Pancreas (tissue), 10 donors: ENCODE measurements around the gene CLIC1. TPM values are rescaled to one million over a fixed set of nuclear protein-coding genes. Genes with fewer than 3 reads are reported as not detected.
A peak's percentile ranks its signal among the peaks of the same experiment; 100 is the strongest.

Experiments used
- ATAC-seq, 4 donors: fragments of 200-7000 bp; cut with Tn5 transposase; one replicate each; pipeline versions ENCODE4 v1.8.0 to v1.9.1; 2020; ENCODE audit warnings: mild to moderate bottlenecking in 4 of 4, moderate library complexity in 4 of 4
- DNase-seq, 6 donors: peaks; one replicate each; pipeline ENCODE4 v3.0.0-alpha.2; 2020
- FAIRE-seq: peaks from 2 replicates; lab custom pipeline; 2012; peaks lifted over from hg19 to GRCh38; lab: Jason Lieb, UNC
- H3K27ac ChIP-seq, 4 donors: fragments of 200-600 bp; sonication (generic); 1 replicate in 3 of 4; 2 replicates in 1 of 4; pipeline versions ENCODE4 v1.5.0 to v1.8.0; 2020
- H3K27me3 ChIP-seq, 4 donors: fragments of 200-600 bp; one replicate each; pipeline ENCODE4 v1.8.0; 2021
- H3K36me3 ChIP-seq, 3 donors: fragments of 200-600 bp; sonication (generic) in 1 of 3; one replicate each; pipeline versions ENCODE4 v1.5.0 to v1.8.0; 2020 to 2021
- H3K4me1 ChIP-seq, 3 donors: fragments of 200-600 bp; one replicate each; pipeline ENCODE4 v1.8.0; 2021
- H3K4me3 ChIP-seq, 4 donors: fragments of 200-600 bp; sonication (generic) in 2 of 4; one replicate each; pipeline versions ENCODE4 v1.5.0 to v1.8.0; 2020 to 2021
- H3K9me3 ChIP-seq, 4 donors: fragments of 200-600 bp; one replicate each; pipeline ENCODE4 v1.8.0; 2021
- CTCF ChIP-seq, 4 donors: fragments of 200-600 bp; sonication (generic) in 3 of 4; IDR thresholded peaks; one replicate each; pipeline versions ENCODE4 v1.5.0 to v1.8.0; 2021; ENCODE audit warnings: antibody characterized with exemption in 4 of 4
- WGBS, 2 donors: extraction: QIAGEN DNeasy Blood & Tissue Kit; methylation state at CpG; one replicate each; pipeline ENCODE4 v1.1.7; 2013; 5-methylcytosine and 5-hydroxymethylcytosine counted together
- intact Hi-C, 3 donors: fragments of 100-400 bp; cut with DNase I; formaldehyde crosslinking; loops; one replicate each; pipeline versions ENCODE4 v1.11.1 to v1.14.2; 2022
- polyA plus RNA-seq, 2 donors: library from polyadenylated mRNA; stranded (reverse); fragments of 200-250 nt; gene quantifications; one replicate each; pipeline ENCODE4 v1.2.3, GENCODE V29; 2013
- total RNA-seq, 6 donors: library from RNA; stranded (reverse); fragmentation: NEBNext Ultra II Directional in 4 of 6; extraction: Animal tissue kit (Norgen Biotek cat#: 25700) in 4 of 6; gene quantifications; one replicate each; pipeline versions ENCODE4 v1.2.1 to v1.2.4, GENCODE V29; 2021 to 2023
- donor health status: healthy with polysubstance abuse.
- donor health status: DM: no; HTN: no; CAD: no; lungs with moderate emphysema.
- donor health status: DM: no; HTN: no; CAD: no.
- donor health status: control.
- donor health status: control.
- donor health status: Bipolar disorder and iron deficiency.
- donor health status: DM: yes; HTN: yes; CAD: no.
- donor health status: DM: no; HTN: no; CAD: no.
- donor health status: DM: no; HTN: no; CAD: no.
- donor health status: DM: yes; HTN: yes; CAD: no.

Gene CLIC1
- total and polyA plus RNA-seq, 8 donors: 61.0 to 154 (median 87.6) TPM

GRCh38 chr6:31701666-31702404, 34.5 kb downstream of the CLIC1 start:
- H3K4me3 ChIP-seq: peak overlapping the region in 3 of 4 donors; percentile 42 to 88 (median 84)
- ATAC-seq (peak in 1 of 4 donors; percentile 1), FAIRE-seq (no peak), DNase-seq (no peak)
- peaks cover 0 to 4% (median under 1%) of the 10 kb centered on the region in 3 donors for H3K36me3 ChIP-seq
- H3K9me3 ChIP-seq: no peaks in the 10 kb centered on the region
- TF ChIP-seq CTCF (IDR thresholded peaks at IDR 0.05): no peak
- intact Hi-C loops: no loop called here
- H3K27ac ChIP-seq: peak overlapping the region in 1 of 4 donors; percentile 94
- peaks cover 0 to 12% (median 10%) of the 10 kb centered on the region in 3 donors for H3K4me1 ChIP-seq
- WGBS, 2 donors: 23 to 27% methylated on average over 7 of the region's 7 CpGs
- no peaks in the 10 kb centered on the region for H3K27me3 ChIP-seq

- Histone ChIP-seq H3K9me3 (no peaks in the 10 kb centered on the region), H3K4me1 (peaks cover 0 to 12% (median 10%) of the 10 kb centered on the region in 3 donors), H3K27ac (no peak overlapping the region), H3K36me3 (peaks cover 0 to 6% (median 4%) of the 10 kb centered on the region in 3 donors), H3K27me3 (no peaks in the 10 kb centered on the region), H3K4me3 (no peak overlapping the region)
- no peak for TF ChIP-seq CTCF (IDR thresholded peaks at IDR 0.05)
- FAIRE-seq (no peak), DNase-seq (no peak), ATAC-seq (no peak)
- 55% methylated on average over 5 of the region's 5 CpGs for WGBS, 2 donors
- intact Hi-C loops: no loop called here
These were observed 35.5 kb downstream of the CLIC1 start for GRCh38 chr6:31700740-31701401.

GRCh38 chr6:31697555-31697954, 38.8 kb downstream of the CLIC1 start:
- Histone ChIP-seq H3K27me3 (no peaks in the 10 kb centered on the region), H3K4me1 (peaks cover 0 to 10% (median 7%) of the 10 kb centered on the region in 3 donors), H3K27ac (no peak overlapping the region), H3K36me3 (peaks cover 3 to 12% (median 6%) of the 10 kb centered on the region in 3 donors), H3K4me3 (no peak overlapping the region), H3K9me3 (no peaks in the 10 kb centered on the region)
- 52 to 70% methylated on average over 3 of the region's 3 CpGs for WGBS, 2 donors
- TF ChIP-seq CTCF (IDR thresholded peaks at IDR 0.05): no peak
- intact Hi-C loops: no loop called here
- ATAC-seq (no peak), DNase-seq (no peak), FAIRE-seq (no peak)

GRCh38 chr6:31693535-31693934, 42.8 kb downstream of the CLIC1 start:
- H3K36me3 ChIP-seq: peaks cover 6 to 14% (median 12%) of the 10 kb centered on the region in 3 donors
- FAIRE-seq (no peak), DNase-seq (no peak), ATAC-seq (no peak)
- intact Hi-C loops: no loop called here
- H3K27me3 ChIP-seq: no peaks in the 10 kb centered on the region
- H3K9me3 ChIP-seq: no peaks in the 10 kb centered on the region
- no peak overlapping the region for H3K27ac ChIP-seq
- H3K4me3 ChIP-seq: no peak overlapping the region
- 91 to 92% methylated on average over 6 of the region's 6 CpGs for WGBS, 2 donors
- H3K4me1 ChIP-seq: no peaks in the 10 kb centered on the region
- TF ChIP-seq CTCF (IDR thresholded peaks at IDR 0.05): no peak
